Neural crest cell (in vitro differentiated cells): Measurements from ENCODE around the gene SLC39A11. TPM values are rescaled to one million over a fixed set of nuclear protein-coding genes. Genes with fewer than 3 reads are reported as not detected.

Experiments
- DNase-seq: peaks from one replicate; pipeline ENCODE4 v3.0.0; 2021; ENCODE audit warnings: low read depth, mixed read lengths, low spot score
- H3K27ac Mint-ChIP-seq: one replicate; pipeline ENCODE4 v1.8.0; 2021; ENCODE audit warnings: mild to moderate bottlenecking, mixed read lengths; ENCODE audit not compliant: unreplicated experiment
- H3K27me3 Mint-ChIP-seq: 2 replicates; pipeline ENCODE4 v1.8.0; 2021; ENCODE audit warnings: low read depth, mild to moderate bottlenecking, mixed read lengths
- H3K36me3 Mint-ChIP-seq: 2 replicates; pipeline ENCODE4 v1.8.0; 2021; ENCODE audit warnings: low read depth, mild to moderate bottlenecking, mixed read lengths
- H3K4me1 Mint-ChIP-seq: 2 replicates; pipeline ENCODE4 v1.8.0; 2021; ENCODE audit warnings: mixed read lengths
- H3K4me3 Mint-ChIP-seq: one replicate; pipeline ENCODE4 v1.8.0; 2021; ENCODE audit warnings: mild to moderate bottlenecking, mixed read lengths
- H3K9me3 Mint-ChIP-seq: 2 replicates; pipeline ENCODE4 v1.8.0; 2021; ENCODE audit warnings: mixed read lengths
- total RNA-seq: library from RNA; stranded (reverse); gene quantifications from 2 replicates; pipeline ENCODE4 v1.2.1, GENCODE V29; 2021
- TF ChIP-seq, protein P1 (sequence below): fragments of 200-600 bp; sonication (generic); conservative IDR thresholded peaks from 2 replicates; pipeline ENCODE4 v1.5.0; 2021; ENCODE audit warnings: antibody characterized with exemption, mild to moderate bottlenecking

The SLC39A11 gene
- total RNA-seq, 1 donor from 2014 or later: 11.3 TPM

DNA sequence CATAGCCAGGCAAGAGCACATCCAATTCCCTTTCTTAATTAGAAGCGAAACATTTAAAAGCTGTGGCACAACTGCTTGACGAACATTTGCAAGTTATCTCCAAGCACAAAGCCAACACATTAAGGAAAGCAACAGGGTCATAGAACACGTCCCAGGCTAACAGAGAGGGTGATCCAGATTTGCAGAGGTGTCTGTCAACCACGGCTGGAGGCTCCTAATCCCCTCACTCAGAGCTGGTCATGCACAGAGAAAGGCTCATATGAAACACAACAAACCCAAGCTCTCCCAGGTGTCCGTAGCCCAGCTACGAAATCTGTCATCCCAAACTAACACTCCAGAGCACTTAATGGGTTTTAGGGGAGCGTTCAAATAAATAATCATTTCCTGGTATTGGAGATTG lies 276.1 kb downstream of the SLC39A11 start:
- Mint-ChIP-seq H3K27ac (no peak overlapping the region), H3K9me3 (no peaks in the 10 kb centered on the region)
- TF ChIP-seq, protein P1, sequence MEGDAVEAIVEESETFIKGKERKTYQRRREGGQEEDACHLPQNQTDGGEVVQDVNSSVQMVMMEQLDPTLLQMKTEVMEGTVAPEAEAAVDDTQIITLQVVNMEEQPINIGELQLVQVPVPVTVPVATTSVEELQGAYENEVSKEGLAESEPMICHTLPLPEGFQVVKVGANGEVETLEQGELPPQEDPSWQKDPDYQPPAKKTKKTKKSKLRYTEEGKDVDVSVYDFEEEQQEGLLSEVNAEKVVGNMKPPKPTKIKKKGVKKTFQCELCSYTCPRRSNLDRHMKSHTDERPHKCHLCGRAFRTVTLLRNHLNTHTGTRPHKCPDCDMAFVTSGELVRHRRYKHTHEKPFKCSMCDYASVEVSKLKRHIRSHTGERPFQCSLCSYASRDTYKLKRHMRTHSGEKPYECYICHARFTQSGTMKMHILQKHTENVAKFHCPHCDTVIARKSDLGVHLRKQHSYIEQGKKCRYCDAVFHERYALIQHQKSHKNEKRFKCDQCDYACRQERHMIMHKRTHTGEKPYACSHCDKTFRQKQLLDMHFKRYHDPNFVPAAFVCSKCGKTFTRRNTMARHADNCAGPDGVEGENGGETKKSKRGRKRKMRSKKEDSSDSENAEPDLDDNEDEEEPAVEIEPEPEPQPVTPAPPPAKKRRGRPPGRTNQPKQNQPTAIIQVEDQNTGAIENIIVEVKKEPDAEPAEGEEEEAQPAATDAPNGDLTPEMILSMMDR: no peak

DNA sequence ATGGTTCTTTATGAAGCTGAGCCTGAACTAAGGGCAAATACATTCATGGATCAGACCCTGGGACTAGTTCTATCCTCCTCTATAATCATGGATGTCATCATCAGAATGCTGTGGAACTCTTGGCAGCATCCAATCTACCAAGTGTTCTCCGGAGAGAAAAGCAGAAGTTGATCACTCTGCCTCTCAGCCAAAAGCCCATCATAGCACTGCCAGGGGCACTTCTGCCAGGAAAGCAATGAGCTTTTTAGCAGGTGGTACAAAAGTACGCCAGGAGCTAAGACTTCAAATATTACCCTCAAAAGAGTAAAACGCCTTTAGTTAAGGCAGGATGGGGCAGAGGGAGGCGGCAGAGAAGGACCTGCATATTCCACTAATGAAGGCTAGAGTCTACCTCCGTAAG lies 279.0 kb downstream of the SLC39A11 start:
- no peak for DNase-seq
- TF ChIP-seq, protein P1: no peak
- no peak overlapping the region for H3K4me3 Mint-ChIP-seq
- H3K4me1 Mint-ChIP-seq: no peaks in the 10 kb centered on the region
- H3K27me3 Mint-ChIP-seq: no peaks in the 10 kb centered on the region
- H3K27ac Mint-ChIP-seq: no peak overlapping the region
- no peaks in the 10 kb centered on the region for H3K36me3 Mint-ChIP-seq
- H3K9me3 Mint-ChIP-seq: peaks cover 4% of the 10 kb centered on the region

More for the DNA sequence above, 276.1 kb downstream of the SLC39A11 start:
- Mint-ChIP-seq H3K27me3 (no peaks in the 10 kb centered on the region), H3K36me3 (no peaks in the 10 kb centered on the region), H3K4me1 (no peaks in the 10 kb centered on the region), H3K4me3 (no peak overlapping the region)
- no peak for DNase-seq

DNA sequence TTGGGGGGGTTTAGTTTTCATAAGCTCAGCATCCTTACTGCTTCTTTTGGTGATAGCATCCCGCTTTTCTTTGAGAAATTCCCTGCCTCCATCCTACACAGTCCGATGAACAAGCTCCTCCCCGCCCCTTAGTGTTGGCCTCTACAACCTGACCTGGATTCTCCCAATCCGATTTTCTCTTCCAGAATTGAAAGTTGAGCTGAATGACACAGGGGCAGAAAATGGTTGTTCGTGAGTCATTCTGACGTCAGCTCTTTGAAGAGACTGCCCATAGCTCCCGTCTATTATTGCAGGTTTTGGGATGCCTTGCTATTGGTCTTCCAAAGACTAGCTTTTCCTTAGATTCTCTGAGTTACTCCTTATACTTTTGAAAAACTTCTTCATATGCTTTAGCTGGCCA lies 279.7 kb downstream of the SLC39A11 start:
- no peak for DNase-seq
- Mint-ChIP-seq H3K27me3 (no peaks in the 10 kb centered on the region), H3K27ac (no peak overlapping the region), H3K36me3 (no peaks in the 10 kb centered on the region), H3K4me3 (no peak overlapping the region), H3K9me3 (peaks cover 4% of the 10 kb centered on the region), H3K4me1 (no peaks in the 10 kb centered on the region)
- TF ChIP-seq, protein P1: no peak

DNA sequence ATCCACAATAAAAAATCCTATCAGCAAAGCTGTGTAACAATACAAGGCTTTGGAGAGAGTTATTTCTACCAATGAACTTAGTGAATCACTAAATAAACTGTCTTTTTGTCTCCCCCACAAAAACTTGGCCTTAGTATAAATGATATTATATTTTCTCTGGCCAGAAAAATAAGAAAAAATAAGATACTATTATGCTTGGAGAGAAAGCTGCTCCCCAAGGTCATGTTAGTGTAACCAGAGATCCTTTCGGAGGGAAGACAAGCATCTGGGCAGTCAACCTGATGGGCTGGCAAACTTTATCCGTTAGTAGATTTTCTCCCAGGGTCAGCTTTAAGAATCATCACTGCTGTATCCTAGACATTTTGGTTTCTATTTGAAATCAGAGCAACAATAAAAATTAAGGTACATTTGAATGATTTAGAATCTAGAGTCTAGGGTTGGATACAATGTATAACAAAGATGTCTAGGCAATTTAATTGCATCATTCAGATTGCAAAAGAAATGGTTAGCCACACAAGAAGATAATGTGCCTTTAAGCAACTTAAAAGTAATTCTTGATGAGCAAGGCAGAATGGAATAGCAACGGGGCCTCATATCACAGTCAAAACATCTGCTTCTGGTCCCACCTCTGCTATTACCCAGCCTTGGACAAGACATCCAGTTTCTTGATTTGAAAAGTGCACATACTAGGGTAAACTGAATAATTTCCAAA lies 280.4 kb downstream of the SLC39A11 start:
- no peak overlapping the region for H3K4me3 Mint-ChIP-seq
- no peaks in the 10 kb centered on the region for H3K4me1 Mint-ChIP-seq
- H3K9me3 Mint-ChIP-seq: peaks cover 4% of the 10 kb centered on the region
- H3K27me3 Mint-ChIP-seq: no peaks in the 10 kb centered on the region
- H3K36me3 Mint-ChIP-seq: no peaks in the 10 kb centered on the region
- DNase-seq: no peak
- H3K27ac Mint-ChIP-seq: no peak overlapping the region
- TF ChIP-seq, protein P1: no peak

DNA sequence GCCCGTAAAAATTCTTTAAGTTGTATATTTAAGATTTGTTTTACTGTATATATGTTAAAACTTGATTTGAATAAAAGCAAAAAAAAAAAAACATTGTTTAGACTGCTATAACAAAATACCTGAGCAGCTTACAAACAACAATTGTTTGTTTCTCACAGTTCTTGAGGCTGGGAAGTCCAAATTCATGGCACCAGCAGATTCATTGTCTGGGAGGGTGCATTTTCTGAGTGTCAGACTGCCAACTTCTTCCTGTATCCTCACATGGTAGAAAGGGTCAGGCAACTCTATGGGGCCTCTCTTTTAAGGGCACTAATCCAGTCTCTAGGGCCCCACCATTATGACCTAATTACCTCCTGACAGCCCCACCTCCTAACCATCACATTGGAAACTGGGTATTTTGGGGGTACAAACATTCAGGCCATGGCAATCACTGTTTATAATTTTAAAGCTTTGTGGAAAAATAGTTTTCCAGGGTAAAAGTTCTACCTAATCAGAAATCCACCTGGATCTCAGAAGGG lies 281.4 kb downstream of the SLC39A11 start:
- no peak for DNase-seq
- no peak overlapping the region for H3K27ac Mint-ChIP-seq
- no peaks in the 10 kb centered on the region for H3K36me3 Mint-ChIP-seq
- TF ChIP-seq, protein P1: no peak
- H3K4me3 Mint-ChIP-seq: no peak overlapping the region
- peaks cover 4% of the 10 kb centered on the region for H3K9me3 Mint-ChIP-seq
- H3K27me3 Mint-ChIP-seq: no peaks in the 10 kb centered on the region
- H3K4me1 Mint-ChIP-seq: no peaks in the 10 kb centered on the region
